PC-3 (cell line): ENCODE data around the gene CNR2.

Source experiments
- CTCF ChIP-seq: fragments of 300-600 bp; sonication (generic); conservative IDR thresholded peaks from 2 replicates; pipeline ENCODE4 v1.5.1; 2017; ENCODE audit warnings: antibody characterized with exemption, low read depth, mild to moderate bottlenecking, low read length
- EZH2 ChIP-seq: fragments of 300-600 bp; sonication (generic); IDR thresholded peaks from one replicate; pipeline ENCODE4 v1.6.1; 2017; ENCODE audit warnings: antibody characterized with exemption, mild to moderate bottlenecking, low read length; ENCODE audit not compliant: unreplicated experiment
- EZH2phosphoT487 ChIP-seq: fragments of 300-600 bp; sonication (generic); IDR thresholded peaks from 2 replicates; pipeline ENCODE4 v1.6.1; 2018; ENCODE audit warnings: mild to moderate bottlenecking, antibody characterized with exemption, low read length, borderline replicate concordance

- TF ChIP-seq CTCF (peak; percentile 84), EZH2phosphoT487 (no peak), EZH2 (no peak)
Measured at GRCh38 chr1:23916209-23917131, 3.3 kb upstream of the CNR2 start.
